NCI-H128 (cell line): ENCODE data around the gene ARMH3.

ENCODE experiments used
- DNase-seq: peaks from one replicate; lab custom pipeline; 2025; ENCODE audit not compliant: unreplicated experiment; lab: John Stamatoyannopoulos, UW

ARMH3 gene

GRCh38 chr10:101803511-101803910 is 252.5 kb downstream of the ARMH3 start:
- DNase-seq, result no peak

- DNase-seq, result no peak
Measured at GRCh38 chr10:101797403-101798059, 258.4 kb downstream of the ARMH3 start.
